Measurements from ENCODE around the gene C1orf141.

DNA sequence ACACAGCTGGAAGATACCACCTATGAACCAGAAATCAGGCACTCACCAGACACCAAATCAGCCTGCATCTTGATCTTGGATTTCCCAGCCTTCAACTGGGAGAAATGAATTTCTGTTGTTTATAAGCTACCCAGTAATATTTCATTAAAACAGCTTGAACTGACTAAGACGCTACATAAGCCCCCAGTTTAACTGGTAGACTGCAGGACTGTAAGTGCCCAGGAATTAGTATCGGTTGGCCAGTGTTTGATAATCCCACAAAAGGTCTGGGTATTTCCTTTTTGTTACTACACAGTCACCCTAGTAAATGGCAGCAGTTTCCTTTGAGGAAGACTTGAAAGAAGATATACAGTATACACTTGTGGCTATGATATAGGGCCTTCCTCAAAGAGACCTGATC is 73.5 kb downstream of the C1orf141 start:
- TF ChIP-seq ZNF274 (IDR thresholded peaks at IDR 0.05; ENCODE audit: low read depth, low read length) (no peak), YY1 (IDR thresholded peaks at IDR 0.05; ENCODE audit: insufficient read depth, insufficient read length) (no peak)

All from NT2/D1 (cell line).